ENCODE measurements around the gene RPS25. TPM values are rescaled to one million over a fixed set of nuclear protein-coding genes. Genes with fewer than 3 reads are reported as not detected.
A peak's percentile ranks its signal among the peaks of the same experiment; 100 is the strongest.

RPS25 gene
- total and polyA plus RNA-seq, 10 of the 15 experiments (the other 5 are each of a cell fraction or from before 2014, with no cell fraction given): 886 to 3,746 (median 3,066) TPM

- TF ChIP-seq, protein P1, sequence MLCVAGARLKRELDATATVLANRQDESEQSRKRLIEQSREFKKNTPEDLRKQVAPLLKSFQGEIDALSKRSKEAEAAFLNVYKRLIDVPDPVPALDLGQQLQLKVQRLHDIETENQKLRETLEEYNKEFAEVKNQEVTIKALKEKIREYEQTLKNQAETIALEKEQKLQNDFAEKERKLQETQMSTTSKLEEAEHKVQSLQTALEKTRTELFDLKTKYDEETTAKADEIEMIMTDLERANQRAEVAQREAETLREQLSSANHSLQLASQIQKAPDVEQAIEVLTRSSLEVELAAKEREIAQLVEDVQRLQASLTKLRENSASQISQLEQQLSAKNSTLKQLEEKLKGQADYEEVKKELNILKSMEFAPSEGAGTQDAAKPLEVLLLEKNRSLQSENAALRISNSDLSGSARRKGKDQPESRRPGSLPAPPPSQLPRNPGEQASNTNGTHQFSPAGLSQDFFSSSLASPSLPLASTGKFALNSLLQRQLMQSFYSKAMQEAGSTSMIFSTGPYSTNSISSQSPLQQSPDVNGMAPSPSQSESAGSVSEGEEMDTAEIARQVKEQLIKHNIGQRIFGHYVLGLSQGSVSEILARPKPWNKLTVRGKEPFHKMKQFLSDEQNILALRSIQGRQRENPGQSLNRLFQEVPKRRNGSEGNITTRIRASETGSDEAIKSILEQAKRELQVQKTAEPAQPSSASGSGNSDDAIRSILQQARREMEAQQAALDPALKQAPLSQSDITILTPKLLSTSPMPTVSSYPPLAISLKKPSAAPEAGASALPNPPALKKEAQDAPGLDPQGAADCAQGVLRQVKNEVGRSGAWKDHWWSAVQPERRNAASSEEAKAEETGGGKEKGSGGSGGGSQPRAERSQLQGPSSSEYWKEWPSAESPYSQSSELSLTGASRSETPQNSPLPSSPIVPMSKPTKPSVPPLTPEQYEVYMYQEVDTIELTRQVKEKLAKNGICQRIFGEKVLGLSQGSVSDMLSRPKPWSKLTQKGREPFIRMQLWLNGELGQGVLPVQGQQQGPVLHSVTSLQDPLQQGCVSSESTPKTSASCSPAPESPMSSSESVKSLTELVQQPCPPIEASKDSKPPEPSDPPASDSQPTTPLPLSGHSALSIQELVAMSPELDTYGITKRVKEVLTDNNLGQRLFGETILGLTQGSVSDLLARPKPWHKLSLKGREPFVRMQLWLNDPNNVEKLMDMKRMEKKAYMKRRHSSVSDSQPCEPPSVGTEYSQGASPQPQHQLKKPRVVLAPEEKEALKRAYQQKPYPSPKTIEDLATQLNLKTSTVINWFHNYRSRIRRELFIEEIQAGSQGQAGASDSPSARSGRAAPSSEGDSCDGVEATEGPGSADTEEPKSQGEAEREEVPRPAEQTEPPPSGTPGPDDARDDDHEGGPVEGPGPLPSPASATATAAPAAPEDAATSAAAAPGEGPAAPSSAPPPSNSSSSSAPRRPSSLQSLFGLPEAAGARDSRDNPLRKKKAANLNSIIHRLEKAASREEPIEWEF (IDR thresholded peaks at IDR 0.05; ENCODE audit: insufficient replicate concordance, low read depth, low read length): no peak
- TF ChIP-seq WRNIP1 (IDR thresholded peaks at IDR 0.05; ENCODE audit: borderline replicate concordance, low read depth, low read length) (no peak), CBX3 (IDR thresholded peaks at IDR 0.05; ENCODE audit: borderline replicate concordance, low read depth) (no peak), NFYA (IDR thresholded peaks at IDR 0.05; ENCODE audit: borderline replicate concordance, low read depth, low read length) (no peak), IKZF2 (IDR thresholded peaks at IDR 0.05) (peak in 1 of 2 experiments; percentile 41; a peak in 1 of 4 replicates), USF1 (IDR thresholded peaks at IDR 0.05; ENCODE audit: borderline replicate concordance, extremely low read length, insufficient read depth, low read depth, low read length) (no peak), TBL1XR1 (IDR thresholded peaks at IDR 0.05; ENCODE audit: low read depth, low read length) (no peak), SMARCA5 (IDR thresholded peaks at IDR 0.05) (peak; percentile 55; the same call in 1 of the 2 replicates), MYC (IDR thresholded peaks at IDR 0.05; ENCODE audit: insufficient read depth, insufficient read length, insufficient replicate concordance, low read length, severe bottlenecking) (peak; percentile 82), NBN (IDR thresholded peaks at IDR 0.05) (peak; percentile 69), BACH1 (IDR thresholded peaks at IDR 0.05; ENCODE audit: borderline replicate concordance) (peak; percentile 45; the same call in 1 of the 2 replicates), SIX5 (IDR thresholded peaks at IDR 0.05; ENCODE audit: low read depth, low read length, severe bottlenecking) (peak; percentile 68), HCFC1 (IDR thresholded peaks at IDR 0.05; ENCODE audit: low read length) (peak; percentile 79), CHD4 (IDR thresholded peaks at IDR 0.05) (no peak), CBX5 (IDR thresholded peaks at IDR 0.05; ENCODE audit: low read depth) (no peak), SRF (IDR thresholded peaks at IDR 0.05; ENCODE audit: low read depth in 2 of 2, low read length in 2 of 2) (peak in 1 of 2 experiments; percentile 70; a peak in 1 of 4 replicates), GATAD2B (conservative IDR thresholded peaks at IDR 0.05; ENCODE audit: low read depth) (peak; percentile 28)
- TF ChIP-seq, protein P2, sequence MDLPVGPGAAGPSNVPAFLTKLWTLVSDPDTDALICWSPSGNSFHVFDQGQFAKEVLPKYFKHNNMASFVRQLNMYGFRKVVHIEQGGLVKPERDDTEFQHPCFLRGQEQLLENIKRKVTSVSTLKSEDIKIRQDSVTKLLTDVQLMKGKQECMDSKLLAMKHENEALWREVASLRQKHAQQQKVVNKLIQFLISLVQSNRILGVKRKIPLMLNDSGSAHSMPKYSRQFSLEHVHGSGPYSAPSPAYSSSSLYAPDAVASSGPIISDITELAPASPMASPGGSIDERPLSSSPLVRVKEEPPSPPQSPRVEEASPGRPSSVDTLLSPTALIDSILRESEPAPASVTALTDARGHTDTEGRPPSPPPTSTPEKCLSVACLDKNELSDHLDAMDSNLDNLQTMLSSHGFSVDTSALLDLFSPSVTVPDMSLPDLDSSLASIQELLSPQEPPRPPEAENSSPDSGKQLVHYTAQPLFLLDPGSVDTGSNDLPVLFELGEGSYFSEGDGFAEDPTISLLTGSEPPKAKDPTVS (IDR thresholded peaks at IDR 0.05; ENCODE audit: low read depth, low read length): peak; percentile 11; the same call in 1 of the 2 replicates
- TF ChIP-seq, protein P3, sequence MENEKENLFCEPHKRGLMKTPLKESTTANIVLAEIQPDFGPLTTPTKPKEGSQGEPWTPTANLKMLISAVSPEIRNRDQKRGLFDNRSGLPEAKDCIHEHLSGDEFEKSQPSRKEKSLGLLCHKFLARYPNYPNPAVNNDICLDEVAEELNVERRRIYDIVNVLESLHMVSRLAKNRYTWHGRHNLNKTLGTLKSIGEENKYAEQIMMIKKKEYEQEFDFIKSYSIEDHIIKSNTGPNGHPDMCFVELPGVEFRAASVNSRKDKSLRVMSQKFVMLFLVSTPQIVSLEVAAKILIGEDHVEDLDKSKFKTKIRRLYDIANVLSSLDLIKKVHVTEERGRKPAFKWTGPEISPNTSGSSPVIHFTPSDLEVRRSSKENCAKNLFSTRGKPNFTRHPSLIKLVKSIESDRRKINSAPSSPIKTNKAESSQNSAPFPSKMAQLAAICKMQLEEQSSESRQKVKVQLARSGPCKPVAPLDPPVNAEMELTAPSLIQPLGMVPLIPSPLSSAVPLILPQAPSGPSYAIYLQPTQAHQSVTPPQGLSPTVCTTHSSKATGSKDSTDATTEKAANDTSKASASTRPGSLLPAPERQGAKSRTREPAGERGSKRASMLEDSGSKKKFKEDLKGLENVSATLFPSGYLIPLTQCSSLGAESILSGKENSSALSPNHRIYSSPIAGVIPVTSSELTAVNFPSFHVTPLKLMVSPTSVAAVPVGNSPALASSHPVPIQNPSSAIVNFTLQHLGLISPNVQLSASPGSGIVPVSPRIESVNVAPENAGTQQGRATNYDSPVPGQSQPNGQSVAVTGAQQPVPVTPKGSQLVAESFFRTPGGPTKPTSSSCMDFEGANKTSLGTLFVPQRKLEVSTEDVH (IDR thresholded peaks at IDR 0.05; ENCODE audit: low read depth, partially characterized antibody): peak; percentile 90
These were observed at the start of gene RPS25, which contains the start of gene TRAPPC4 (continued) for GRCh38 chr11:119018074-119018938.
